Duodenal mucosa (tissue), 2 donors: ENCODE data around the gene DCAF6.
"Not testable (repeated sequence)": the region's sequence is repeated elsewhere in the genome, so short reads cannot be mapped to it uniquely, and the experiment has no call there.

Source experiments
- H3K27ac ChIP-seq: one replicate; pipeline ENCODE4 v1.7.0; 2013; ENCODE audit warnings: low read depth, low read length
- H3K27me3 ChIP-seq, 2 donors: one replicate each; pipeline ENCODE4 v1.7.0; 2013; ENCODE audit warnings: low read length in 2 of 2, control low read depth in 1 of 2; ENCODE audit not compliant: insufficient read depth in 2 of 2, control insufficient read depth in 1 of 2
- H3K36me3 ChIP-seq, 2 donors: one replicate each; pipeline ENCODE4 v1.7.0; 2013; ENCODE audit warnings: low read length in 2 of 2, control low read depth in 1 of 2; ENCODE audit not compliant: insufficient read depth in 2 of 2, control insufficient read depth in 1 of 2
- H3K4me1 ChIP-seq, 2 donors: one replicate each; pipeline ENCODE4 v1.7.0; 2013; ENCODE audit warnings: low read length in 2 of 2, control low read depth in 1 of 2; ENCODE audit not compliant: insufficient read depth in 2 of 2, control insufficient read depth in 1 of 2
- H3K4me3 ChIP-seq, 2 donors: one replicate each; pipeline ENCODE4 v1.7.0; 2013; ENCODE audit warnings: low read length in 2 of 2, low read depth in 1 of 2
- H3K9ac ChIP-seq, 2 donors: one replicate each; pipeline ENCODE4 v1.7.0; 2013; ENCODE audit warnings: low read length in 2 of 2, low read depth in 1 of 2
- H3K9me3 ChIP-seq, 2 donors: one replicate each; pipeline ENCODE4 v1.7.0; 2013; ENCODE audit warnings: low read length in 2 of 2, control low read depth in 1 of 2; ENCODE audit not compliant: control insufficient read depth in 1 of 2

The DCAF6 gene

DNA sequence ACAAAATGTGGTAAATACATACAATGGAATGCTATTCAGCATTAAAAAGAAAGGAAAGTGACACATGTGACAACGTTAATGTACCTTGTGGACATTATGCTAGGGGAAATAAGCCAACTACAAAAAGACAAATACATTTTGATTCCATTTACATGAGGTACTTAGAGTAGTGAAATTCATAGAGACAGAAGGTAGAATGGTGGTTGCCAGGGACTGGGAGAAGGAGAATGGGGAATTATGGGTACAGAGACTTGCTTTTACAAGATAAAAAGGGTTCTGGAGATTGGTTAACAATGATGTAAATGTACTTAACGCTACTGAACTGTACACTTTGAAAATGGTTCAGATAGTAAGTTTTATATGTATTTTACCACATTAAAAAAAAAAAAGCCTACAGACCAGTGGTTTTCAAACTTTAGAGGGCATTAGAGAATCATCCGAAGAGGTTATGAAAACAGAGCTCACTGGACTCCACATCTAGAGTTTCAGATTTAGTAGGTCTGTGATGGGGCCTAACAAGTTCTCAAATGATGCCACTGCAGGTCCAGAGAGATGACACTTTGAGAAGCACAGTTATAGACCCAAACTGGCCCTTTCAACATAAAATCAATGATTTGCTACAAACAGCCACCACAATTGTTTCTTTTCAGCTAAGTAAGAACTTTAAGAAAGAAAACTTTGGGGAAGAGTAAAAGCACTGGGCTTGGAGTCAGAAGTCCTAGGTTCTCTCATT is 13.0 kb upstream of the DCAF6 start:
- H3K9me3 ChIP-seq: no peaks in the 10 kb centered on the region
- no peak overlapping the region for H3K9ac ChIP-seq
- H3K27ac ChIP-seq: no peak overlapping the region
- peaks cover 13 to 19% of the 10 kb centered on the region in 2 donors for H3K4me1 ChIP-seq
- H3K36me3 ChIP-seq: peaks cover 0 to 4% of the 10 kb centered on the region in 2 donors
- H3K27me3 ChIP-seq: no peaks in the 10 kb centered on the region
- no peak overlapping the region for H3K4me3 ChIP-seq

DNA sequence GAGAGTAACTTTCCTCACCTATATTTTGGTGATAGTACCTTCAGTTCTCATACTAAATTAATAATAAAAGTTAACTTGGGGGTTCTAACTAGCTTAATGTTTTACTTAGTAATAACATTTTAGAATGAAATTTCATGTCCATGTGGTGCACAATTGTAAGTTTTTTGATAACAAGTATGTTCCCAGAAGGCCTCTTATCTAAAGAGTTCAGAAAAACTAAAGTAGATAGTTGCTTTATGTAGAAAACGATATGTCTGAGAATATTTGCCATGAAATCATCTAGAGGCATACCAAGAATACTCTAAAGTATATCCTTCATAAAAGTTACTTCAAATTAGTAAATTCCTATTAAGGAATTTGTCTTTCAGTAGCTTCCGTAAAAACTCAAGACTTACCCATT is 12.4 kb upstream of the DCAF6 start:
- H3K36me3 ChIP-seq: peaks cover 0 to 4% of the 10 kb centered on the region in 2 donors
- peaks cover 15 to 18% of the 10 kb centered on the region in 2 donors for H3K4me1 ChIP-seq
- H3K4me3 ChIP-seq: no peak overlapping the region
- no peaks in the 10 kb centered on the region for H3K9me3 ChIP-seq
- no peak overlapping the region for H3K27ac ChIP-seq
- H3K27me3 ChIP-seq: no peaks in the 10 kb centered on the region
- H3K9ac ChIP-seq: no peak overlapping the region

DNA sequence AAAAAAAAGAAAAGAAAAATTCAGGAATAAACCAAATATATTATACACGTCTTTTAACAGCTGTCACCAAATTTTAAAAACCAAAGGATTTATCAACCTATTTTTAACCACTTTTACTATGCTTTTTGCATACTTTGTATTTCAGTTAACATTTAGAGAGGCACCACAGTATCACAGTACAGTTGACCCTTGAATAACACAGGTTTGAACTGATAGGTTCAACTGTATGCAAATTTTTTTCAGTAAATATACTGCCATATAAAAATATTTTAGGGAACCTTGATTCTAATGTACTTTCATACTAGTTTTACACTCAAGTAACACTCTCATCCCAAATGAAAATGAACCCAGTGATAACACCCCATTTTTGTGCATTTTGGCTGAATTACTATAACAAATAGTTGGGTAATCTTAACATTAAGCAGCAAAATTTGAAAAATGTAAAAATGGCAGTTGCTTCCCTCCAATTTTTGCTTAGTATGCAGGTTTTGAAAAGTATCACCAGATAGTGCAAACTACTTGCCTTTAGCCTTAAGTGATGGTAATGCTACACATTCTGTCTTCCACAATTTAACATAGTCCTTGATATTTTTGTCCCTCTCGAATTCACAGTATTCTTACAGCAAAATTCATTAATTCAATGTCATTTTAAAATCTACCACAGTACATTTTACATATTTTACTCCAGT is 11.8 kb upstream of the DCAF6 start:
- no peak overlapping the region for H3K9ac ChIP-seq
- no peak overlapping the region for H3K27ac ChIP-seq
- H3K4me3 ChIP-seq: no peak overlapping the region
- H3K27me3 ChIP-seq: no peaks in the 10 kb centered on the region
- H3K9me3 ChIP-seq: no peaks in the 10 kb centered on the region
- H3K4me1 ChIP-seq: peaks cover 18% of the 10 kb centered on the region in 2 donors
- peaks cover 0 to 4% of the 10 kb centered on the region in 2 donors for H3K36me3 ChIP-seq

DNA sequence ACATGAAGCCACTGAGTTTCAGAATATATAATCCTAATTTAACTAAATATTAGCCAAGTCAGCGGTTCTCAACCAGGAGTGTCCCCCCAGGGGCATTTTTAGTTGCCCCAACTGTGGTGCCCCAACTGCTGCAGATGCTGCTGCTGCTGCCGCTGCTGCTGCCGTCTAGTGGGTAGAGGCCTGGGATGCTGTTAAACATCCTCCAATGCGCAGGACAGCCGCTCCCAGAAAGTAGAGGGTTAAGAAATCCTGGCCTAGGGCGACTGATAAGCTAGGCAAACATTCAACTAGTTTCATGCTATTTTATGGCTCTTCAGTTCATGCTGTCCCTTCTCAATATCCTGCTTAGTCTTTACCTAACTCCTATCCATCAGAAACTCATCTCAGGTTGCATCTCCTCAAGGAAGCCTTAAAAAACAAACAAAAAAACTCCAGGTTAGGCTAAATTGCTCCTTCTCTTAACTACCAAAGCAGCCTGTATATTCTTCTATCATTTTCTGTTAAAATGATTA is 9.9 kb upstream of the DCAF6 start:
- no peak overlapping the region for H3K27ac ChIP-seq
- peak overlapping the region; percentile 3 to 42 for H3K4me3 ChIP-seq
- peaks cover 19 to 30% of the 10 kb centered on the region in 2 donors for H3K4me1 ChIP-seq

DNA sequence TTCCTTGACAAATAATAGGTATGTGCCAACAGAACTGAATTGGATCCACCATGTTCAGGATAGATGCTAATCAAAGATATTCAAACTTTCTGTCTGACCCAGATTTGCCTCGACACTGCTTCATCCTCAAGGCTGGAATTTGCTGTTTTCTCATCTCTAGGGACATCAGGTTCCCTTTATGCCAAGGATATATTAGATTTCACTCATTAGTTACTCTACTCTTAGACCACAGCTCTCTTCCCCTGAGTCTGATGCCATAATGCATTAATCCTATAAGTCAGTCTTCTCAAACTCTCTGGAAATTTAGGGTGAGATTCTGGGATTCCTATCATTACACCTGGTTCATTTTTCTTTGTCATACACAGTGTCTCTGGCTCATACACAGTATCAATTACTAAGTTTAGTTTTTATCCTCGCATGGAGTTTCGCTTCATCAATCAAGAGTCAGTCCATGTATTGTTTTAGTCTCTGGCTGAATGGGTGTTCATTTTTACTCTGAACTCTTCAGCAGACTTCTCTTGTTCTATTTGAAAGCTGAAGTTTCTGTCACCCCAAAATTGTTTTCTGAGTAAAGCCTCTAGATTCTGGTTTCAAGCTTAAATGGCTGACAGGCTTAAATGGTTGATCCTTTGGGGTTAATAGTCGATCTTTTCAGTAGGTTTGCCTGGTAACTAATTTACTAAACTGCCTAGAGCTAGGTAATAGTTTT is 9.3 kb upstream of the DCAF6 start:
- Histone ChIP-seq H3K9me3 (no peaks in the 10 kb centered on the region), H3K4me3 (peak overlapping the region; percentile 3 to 42), H3K9ac (peak overlapping the region in 1 of 2 donors; percentile 27), H3K27ac (no peak overlapping the region), H3K27me3 (no peaks in the 10 kb centered on the region), H3K4me1 (peaks cover 19 to 30% of the 10 kb centered on the region in 2 donors), H3K36me3 (peaks cover 0 to 4% of the 10 kb centered on the region in 2 donors)

More for the DNA sequence above, 9.9 kb upstream of the DCAF6 start:
- Histone ChIP-seq H3K36me3 (peaks cover 0 to 4% of the 10 kb centered on the region in 2 donors), H3K27me3 (no peaks in the 10 kb centered on the region), H3K9me3 (no peaks in the 10 kb centered on the region), H3K9ac (peak overlapping the region in 1 of 2 donors; percentile 1)

DNA sequence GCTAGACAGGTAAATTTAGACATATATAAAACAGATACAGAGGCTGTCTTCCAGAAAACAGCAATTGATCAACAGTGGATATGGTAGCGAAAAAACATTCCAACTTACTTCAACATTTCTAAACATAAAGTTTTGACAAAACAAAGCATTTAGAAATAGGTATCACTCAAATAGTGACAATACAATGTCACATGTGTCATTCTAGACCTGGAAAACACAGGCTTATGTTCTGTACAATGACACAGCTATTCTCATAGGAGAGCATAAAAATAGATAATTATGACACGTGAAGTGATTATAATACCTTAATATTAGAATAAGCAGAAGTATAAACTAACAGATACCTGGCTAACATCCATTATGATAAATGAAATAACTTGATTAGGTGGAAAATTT is 8.0 kb upstream of the DCAF6 start:
- H3K9me3 ChIP-seq: no peaks in the 10 kb centered on the region
- H3K36me3 ChIP-seq: no peaks in the 10 kb centered on the region
- peaks cover 20 to 30% of the 10 kb centered on the region in 2 donors for H3K4me1 ChIP-seq
- no peaks in the 10 kb centered on the region for H3K27me3 ChIP-seq
- no peak overlapping the region for H3K27ac ChIP-seq
- peak overlapping the region in 1 of 2 donors; percentile 9 for H3K4me3 ChIP-seq
- no peak overlapping the region for H3K9ac ChIP-seq

DNA sequence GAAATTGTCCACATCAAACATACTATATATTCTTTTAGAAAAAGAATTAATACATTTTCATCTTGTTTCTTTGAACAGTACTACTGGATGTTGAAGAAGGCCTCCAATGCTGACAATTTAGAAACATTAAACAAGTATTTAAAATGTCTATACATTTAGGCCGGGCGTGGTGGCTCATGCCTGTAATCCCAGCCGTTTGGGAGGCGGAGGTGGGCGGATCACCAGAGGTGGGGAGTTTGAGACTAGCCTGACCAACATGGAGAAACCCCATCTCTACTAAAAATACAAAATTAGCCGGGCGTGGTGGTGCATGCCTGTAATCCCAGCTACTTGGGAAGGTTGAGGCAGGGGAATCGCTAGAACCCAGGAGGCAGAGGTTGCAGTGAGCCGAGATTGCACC is 7.6 kb upstream of the DCAF6 start:
- not testable (repeated sequence) for H3K9me3 ChIP-seq, H3K27me3 ChIP-seq, H3K27ac ChIP-seq, H3K36me3 ChIP-seq, H3K9ac ChIP-seq, H3K4me3 ChIP-seq
- peaks cover 24 to 30% of the 10 kb centered on the region in 2 donors for H3K4me1 ChIP-seq

DNA sequence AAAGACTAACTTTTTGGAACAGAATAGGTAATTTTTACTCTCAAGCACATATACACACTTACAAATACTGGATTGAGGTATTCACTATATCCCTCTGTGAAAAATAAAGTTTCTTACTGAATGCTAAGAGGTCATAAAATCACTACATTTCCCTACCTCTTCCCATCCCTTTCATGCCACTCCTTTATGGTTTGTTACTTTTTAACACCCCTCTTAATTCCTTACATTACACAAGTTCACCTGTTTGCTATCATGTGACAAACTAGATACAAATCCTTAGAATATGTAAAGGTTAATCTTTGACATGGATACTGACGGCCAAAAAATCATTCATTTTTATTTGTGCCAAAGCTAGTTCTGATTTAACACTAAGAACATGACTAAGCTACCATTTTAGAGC is 6.8 kb upstream of the DCAF6 start:
- no peaks in the 10 kb centered on the region for H3K36me3 ChIP-seq
- peaks cover 25 to 36% of the 10 kb centered on the region in 2 donors for H3K4me1 ChIP-seq
- H3K27ac ChIP-seq: no peak overlapping the region
- H3K9ac ChIP-seq: no peak overlapping the region
- no peaks in the 10 kb centered on the region for H3K9me3 ChIP-seq
- no peaks in the 10 kb centered on the region for H3K27me3 ChIP-seq
- peak overlapping the region; percentile 26 to 28 for H3K4me3 ChIP-seq

DNA sequence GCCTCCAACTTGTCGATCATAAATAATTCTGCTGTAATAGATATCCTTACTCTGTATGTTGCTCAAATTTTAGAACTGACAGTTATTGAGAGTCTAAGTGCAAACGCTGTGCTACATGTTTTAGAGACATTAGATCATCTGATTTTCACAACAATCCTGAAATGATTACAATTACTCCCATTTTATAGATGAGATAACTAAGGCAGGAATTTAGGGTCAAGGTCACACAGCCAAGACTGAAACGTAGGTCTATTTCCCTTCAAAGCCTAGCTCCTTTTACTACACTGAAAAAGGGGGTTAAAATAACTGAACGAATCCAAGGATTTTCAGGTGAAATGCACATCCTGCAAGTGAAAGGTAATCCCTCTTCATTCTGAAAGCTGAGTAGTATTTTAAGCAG is 2.7 kb upstream of the DCAF6 start:
- Histone ChIP-seq H3K9me3 (no peaks in the 10 kb centered on the region), H3K4me1 (peaks cover 15 to 25% of the 10 kb centered on the region in 2 donors), H3K27ac (no peak overlapping the region), H3K27me3 (no peaks in the 10 kb centered on the region), H3K36me3 (no peaks in the 10 kb centered on the region), H3K9ac (peak overlapping the region in 1 of 2 donors; percentile 95), H3K4me3 (peak overlapping the region; percentile 92 to 93)
